ENCODE measurements around the gene UBE2H. TPM values are rescaled to one million over a fixed set of nuclear protein-coding genes. Genes with fewer than 3 reads are reported as not detected.
"Not testable (repeated sequence)": the region's sequence is repeated elsewhere in the genome, so short reads cannot be mapped to it uniquely, and the experiment has no call there.

The UBE2H gene
- total and polyA plus RNA-seq, 10 of the 15 experiments (the other 5 are each of a cell fraction or from before 2014, with no cell fraction given), result 15.6 to 75.5 (median 32.8) TPM

GRCh38 chr7:129968592-129969383 lies 16.0 kb upstream of the UBE2H start:
- no peaks in the 10 kb centered on the region for H3K4me1 ChIP-seq (ENCODE audit: control insufficient read depth, insufficient read depth, low read length)
- 57% methylated on average over 11 of the region's 11 CpGs for WGBS (ENCODE audit: insufficient coverage, insufficient replicate concordance, low lambda C conversion rate, missing lambda C conversion rate)
- H3K36me3 ChIP-seq (ENCODE audit: control insufficient read depth in 2 of 2, insufficient read depth in 2 of 2, low read length in 1 of 2), result no peaks in the 10 kb centered on the region
- TF ChIP-seq POU2F2 (IDR thresholded peaks at IDR 0.05; ENCODE audit: borderline replicate concordance, low read depth, low read length), result no peak
- no peak for TF ChIP-seq PML (IDR thresholded peaks at IDR 0.05; ENCODE audit: low read length)
- no peak for TF ChIP-seq SIX5 (IDR thresholded peaks at IDR 0.05; ENCODE audit: low read depth, low read length, severe bottlenecking)
- TF ChIP-seq RAD51 (IDR thresholded peaks at IDR 0.05), result no peak
- TF ChIP-seq POLR2A (IDR thresholded peaks at IDR 0.05; ENCODE audit: low read depth, low read length), result no peak
- TF ChIP-seq YBX1 (IDR thresholded peaks at IDR 0.05), result no peak
- no peak for TF ChIP-seq MYB (IDR thresholded peaks at IDR 0.05; ENCODE audit: borderline replicate concordance, low read depth, low read length)
- no peak for TF ChIP-seq IRF5 (IDR thresholded peaks at IDR 0.05; ENCODE audit: borderline replicate concordance)
- TF ChIP-seq CHD2 (IDR thresholded peaks at IDR 0.05; ENCODE audit: borderline replicate concordance, low read depth, low read length), result no peak
- TF ChIP-seq STAT3 (IDR thresholded peaks at IDR 0.05; ENCODE audit: low read depth, low read length), result no peak
- TF ChIP-seq IKZF1 (conservative IDR thresholded peaks at IDR 0.05), result no peak
- H3K9ac ChIP-seq (ENCODE audit: control insufficient read depth, insufficient read depth, low read length), result no peak overlapping the region
- in situ Hi-C loops (cut with MboI) (no loop called here), intact Hi-C loops (cut with micrococcal nuclease; ENCODE audit: unreplicated experiment) (no loop called here)
- ATAC-seq (no peak), FAIRE-seq (no peak), DNase-seq (ENCODE audit: low read depth, low spot score) (no peak)
- H3K27me3 ChIP-seq (replicated peaks in 1 of 2; ENCODE audit: control insufficient read depth in 2 of 2, insufficient read depth in 2 of 2, low read length in 1 of 2), result no peaks in the 10 kb centered on the region
- no peak overlapping the region for H2AFZ ChIP-seq (ENCODE audit: control insufficient read depth, low read depth, low read length)
- ChIA-PET RAD21 (ENCODE audit: unreplicated experiment) (no interaction called here), CTCF (interaction anchor here (0.6 kb wide), 1 partner anchor 15 kb away, joined by 3 read pairs; no protein-coding TSS in a partner anchor), SMC1A (ENCODE audit: uncharacterized antibody, unreplicated experiment) (no interaction called here), POLR2A (interaction anchor here (0.6 to 1.0 kb wide), 2 partner anchors 11 to 131 kb away, joined by 3 to 5 read pairs; no protein-coding TSS in a partner anchor)
- H3K4me2 ChIP-seq (ENCODE audit: control insufficient read depth, insufficient read depth), result no peak overlapping the region
- no TSS peak for BruUV-seq (replicated peaks)
- H4K20me1 ChIP-seq (ENCODE audit: control insufficient read depth, insufficient read depth), result no peaks in the 10 kb centered on the region
- no peaks in the 10 kb centered on the region for H3K9me3 ChIP-seq (replicated peaks; ENCODE audit: control insufficient read depth, insufficient read depth, low read length)
- H3K79me2 ChIP-seq (ENCODE audit: control insufficient read depth, insufficient read depth, low read length), result no peaks in the 10 kb centered on the region
- H3K4me3 ChIP-seq, result no peak overlapping the region
- H3K27ac ChIP-seq (ENCODE audit: control insufficient read depth, insufficient read depth), result no peak overlapping the region

- H3K9me3 ChIP-seq (replicated peaks; ENCODE audit: control insufficient read depth, insufficient read depth, low read length); H3K4me3 ChIP-seq; ATAC-seq; H4K20me1 ChIP-seq (ENCODE audit: control insufficient read depth, insufficient read depth); H3K27me3 ChIP-seq (replicated peaks in 1 of 2; ENCODE audit: control insufficient read depth in 2 of 2, insufficient read depth in 2 of 2, low read length in 1 of 2); H2AFZ ChIP-seq (ENCODE audit: control insufficient read depth, low read depth, low read length); H3K4me1 ChIP-seq (ENCODE audit: control insufficient read depth, insufficient read depth, low read length); BruUV-seq (replicated peaks); H3K27ac ChIP-seq (ENCODE audit: control insufficient read depth, insufficient read depth); H3K4me2 ChIP-seq (ENCODE audit: control insufficient read depth, insufficient read depth); in situ Hi-C loops (cut with MboI); H3K79me2 ChIP-seq (ENCODE audit: control insufficient read depth, insufficient read depth, low read length); DNase-seq (ENCODE audit: low read depth, low spot score); intact Hi-C loops (cut with micrococcal nuclease; ENCODE audit: unreplicated experiment); H3K36me3 ChIP-seq (ENCODE audit: control insufficient read depth in 2 of 2, insufficient read depth in 2 of 2, low read length in 1 of 2); FAIRE-seq; POLR2A ChIA-PET; H3K9ac ChIP-seq (ENCODE audit: control insufficient read depth, insufficient read depth, low read length): not testable (repeated sequence)
- 69% methylated on average over 4 of the region's 4 CpGs for WGBS (ENCODE audit: insufficient coverage, insufficient replicate concordance, low lambda C conversion rate, missing lambda C conversion rate)
- ChIA-PET RAD21 (ENCODE audit: unreplicated experiment) (interaction anchor here (1.1 to 1.9 kb wide), 3 partner anchors 46 to 51 kb away, joined by 4 to 11 read pairs (median 4); no protein-coding TSS in a partner anchor), CTCF (interaction anchor here (1.1 to 1.2 kb wide), 2 partner anchors 20 to 53 kb away, joined by 3 read pairs; no protein-coding TSS in a partner anchor), SMC1A (ENCODE audit: uncharacterized antibody, unreplicated experiment) (interaction anchor here (1.3 kb wide), 1 partner anchor 42 kb away, joined by 4 read pairs; no protein-coding TSS in a partner anchor)
Observed at GRCh38 chr7:129960204-129960475, 7.4 kb upstream of the UBE2H start.

All from GM12878 (cell line).